Measurements from ENCODE around the gene TH.

DNA sequence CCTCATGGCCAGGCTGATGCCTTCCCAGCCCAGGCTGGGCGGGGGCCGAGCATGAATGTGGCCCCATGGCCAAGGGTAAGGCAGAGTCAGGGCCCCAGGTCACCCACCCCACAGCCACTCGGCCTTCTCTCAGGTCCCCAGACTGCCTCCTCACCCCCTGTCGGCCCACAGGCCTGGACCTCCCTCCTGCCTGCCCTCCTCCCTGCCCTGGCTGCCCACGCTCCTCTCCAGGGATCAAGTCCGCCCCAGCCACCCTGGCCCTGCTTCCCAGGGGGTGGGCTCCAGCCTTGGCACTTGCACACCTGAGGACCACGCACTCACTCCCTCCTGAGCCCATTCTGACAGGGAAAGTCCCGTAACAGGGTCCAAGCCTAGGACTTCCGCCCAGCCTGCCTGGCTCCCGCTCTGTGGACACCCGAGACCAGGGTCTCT, 37.8 kb upstream of the TH start:
- TF ChIP-seq CTCF (IDR thresholded peaks at IDR 0.05) (no peak), POLR2A (IDR thresholded peaks at IDR 0.05) (no peak)
